ENCODE results near the gene ZNF701.
A peak's percentile ranks its signal among the peaks of the same experiment; 100 is the strongest.

ZNF701 gene

GRCh38 chr19:52570000-52570861, at the start of gene ZNF701 (continued):
- no peak for TF ChIP-seq ZBTB17 (tag by site-specific recombination; IDR thresholded peaks at IDR 0.05)
- TF ChIP-seq ZNF155 (tag by site-specific recombination; IDR thresholded peaks at IDR 0.05), result no peak
- TF ChIP-seq ZNF76 (tag by site-specific recombination; IDR thresholded peaks at IDR 0.05; ENCODE audit: borderline replicate concordance, low read depth), result no peak
- TF ChIP-seq ZNF514 (tag by site-specific recombination; IDR thresholded peaks at IDR 0.05), result no peak
- TF ChIP-seq ZBTB11 (tag by site-specific recombination; conservative IDR thresholded peaks at IDR 0.05; ENCODE audit: low read depth), result no peak
- no peak for TF ChIP-seq ZNF302 (tag by site-specific recombination; IDR thresholded peaks at IDR 0.05; ENCODE audit: low read depth)
- no peak for TF ChIP-seq ZNF23 (tag by site-specific recombination; IDR thresholded peaks at IDR 0.05; ENCODE audit: borderline replicate concordance)
- TF ChIP-seq, protein P1, sequence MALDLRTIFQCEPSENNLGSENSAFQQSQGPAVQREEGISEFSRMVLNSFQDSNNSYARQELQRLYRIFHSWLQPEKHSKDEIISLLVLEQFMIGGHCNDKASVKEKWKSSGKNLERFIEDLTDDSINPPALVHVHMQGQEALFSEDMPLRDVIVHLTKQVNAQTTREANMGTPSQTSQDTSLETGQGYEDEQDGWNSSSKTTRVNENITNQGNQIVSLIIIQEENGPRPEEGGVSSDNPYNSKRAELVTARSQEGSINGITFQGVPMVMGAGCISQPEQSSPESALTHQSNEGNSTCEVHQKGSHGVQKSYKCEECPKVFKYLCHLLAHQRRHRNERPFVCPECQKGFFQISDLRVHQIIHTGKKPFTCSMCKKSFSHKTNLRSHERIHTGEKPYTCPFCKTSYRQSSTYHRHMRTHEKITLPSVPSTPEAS (tag by site-specific recombination; IDR thresholded peaks at IDR 0.05), result no peak
- peak; percentile 69; the same call in 1 of the 2 replicates for TF ChIP-seq ZBTB20 (tag by site-specific recombination; IDR thresholded peaks at IDR 0.05)
- no peak for TF ChIP-seq ZNF768 (tag by site-specific recombination; IDR thresholded peaks at IDR 0.05)
- TF ChIP-seq SP7 (tag by site-specific recombination; IDR thresholded peaks at IDR 0.05), result peak; percentile 30; the same call in 1 of the 2 replicates
- no peak for TF ChIP-seq KLF1 (tag by site-specific recombination; IDR thresholded peaks at IDR 0.05)
- no peak for TF ChIP-seq ZNF404 (tag by site-specific recombination; IDR thresholded peaks at IDR 0.05)
- no peak for TF ChIP-seq ZNF596 (tag by site-specific recombination; IDR thresholded peaks at IDR 0.05)
- TF ChIP-seq SCRT2 (tag by site-specific recombination; IDR thresholded peaks at IDR 0.05), result no peak
- peak; percentile 70; the same call in 1 of the 2 replicates for TF ChIP-seq KLF9 (tag by site-specific recombination; IDR thresholded peaks at IDR 0.05; ENCODE audit: low read depth)
- TF ChIP-seq ZNF391 (tag by site-specific recombination; IDR thresholded peaks at IDR 0.05; ENCODE audit: borderline replicate concordance, low read depth), result no peak
- peak; percentile 84 for TF ChIP-seq SP2 (tag by site-specific recombination; IDR thresholded peaks at IDR 0.05)
- no peak for TF ChIP-seq ZBTB8A (tag by site-specific recombination; IDR thresholded peaks at IDR 0.05)
- TF ChIP-seq ZNF354C (tag by site-specific recombination; IDR thresholded peaks at IDR 0.05; ENCODE audit: borderline replicate concordance, low read depth), result no peak
- TF ChIP-seq ZNF704 (tag by site-specific recombination; IDR thresholded peaks at IDR 0.05), result no peak
- no peak for TF ChIP-seq ZNF16 (tag by site-specific recombination; IDR thresholded peaks at IDR 0.05; ENCODE audit: low read depth)
- TF ChIP-seq ZNF548 (tag by site-specific recombination; IDR thresholded peaks at IDR 0.05), result no peak
- TF ChIP-seq ZNF133 (tag by site-specific recombination; IDR thresholded peaks at IDR 0.05), result no peak
- TF ChIP-seq ZNF48 (tag by site-specific recombination; IDR thresholded peaks at IDR 0.05), result no peak
- TF ChIP-seq SALL2 (tag by site-specific recombination; IDR thresholded peaks at IDR 0.05; ENCODE audit: borderline replicate concordance), result no peak
- no peak for TF ChIP-seq ZNF19 (tag by site-specific recombination; IDR thresholded peaks at IDR 0.05; ENCODE audit: low read depth)
- TF ChIP-seq, protein P2, sequence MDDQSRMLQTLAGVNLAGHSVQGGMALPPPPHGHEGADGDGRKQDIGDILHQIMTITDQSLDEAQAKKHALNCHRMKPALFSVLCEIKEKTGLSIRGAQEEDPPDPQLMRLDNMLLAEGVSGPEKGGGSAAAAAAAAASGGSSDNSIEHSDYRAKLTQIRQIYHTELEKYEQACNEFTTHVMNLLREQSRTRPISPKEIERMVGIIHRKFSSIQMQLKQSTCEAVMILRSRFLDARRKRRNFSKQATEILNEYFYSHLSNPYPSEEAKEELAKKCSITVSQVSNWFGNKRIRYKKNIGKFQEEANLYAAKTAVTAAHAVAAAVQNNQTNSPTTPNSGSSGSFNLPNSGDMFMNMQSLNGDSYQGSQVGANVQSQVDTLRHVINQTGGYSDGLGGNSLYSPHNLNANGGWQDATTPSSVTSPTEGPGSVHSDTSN (CRISPR knock-in tag; IDR thresholded peaks at IDR 0.05), result no peak
- TF ChIP-seq ZNF175 (tag by site-specific recombination; IDR thresholded peaks at IDR 0.05), result no peak
- TF ChIP-seq RBAK (tag by site-specific recombination; IDR thresholded peaks at IDR 0.05), result no peak
- TF ChIP-seq ZNF280C (tag by site-specific recombination; IDR thresholded peaks at IDR 0.05), result no peak
- TF ChIP-seq SCRT1 (tag by site-specific recombination; IDR thresholded peaks at IDR 0.05; ENCODE audit: borderline replicate concordance), result no peak
